HG03575 (cell line): ENCODE results near the gene SNRPA1.
"Not testable (repeated sequence)": the region's sequence is repeated elsewhere in the genome, so short reads cannot be mapped to it uniquely, and the experiment has no call there.

Experiments
- ATAC-seq: cut with Tn5 transposase; IDR thresholded peaks from one replicate; pipeline ENCODE4 v1.9.1; 2021; ENCODE audit not compliant: unreplicated experiment, insufficient number of reproducible peaks, low FRiP score; ENCODE audit errors: extremely low read depth

SNRPA1 gene

GRCh38 chr15:101305820-101306255 is 10.8 kb upstream of the SNRPA1 start:
- no peak for ATAC-seq

GRCh38 chr15:101303408-101303807 is 8.4 kb upstream of the SNRPA1 start:
- no peak for ATAC-seq

DNA sequence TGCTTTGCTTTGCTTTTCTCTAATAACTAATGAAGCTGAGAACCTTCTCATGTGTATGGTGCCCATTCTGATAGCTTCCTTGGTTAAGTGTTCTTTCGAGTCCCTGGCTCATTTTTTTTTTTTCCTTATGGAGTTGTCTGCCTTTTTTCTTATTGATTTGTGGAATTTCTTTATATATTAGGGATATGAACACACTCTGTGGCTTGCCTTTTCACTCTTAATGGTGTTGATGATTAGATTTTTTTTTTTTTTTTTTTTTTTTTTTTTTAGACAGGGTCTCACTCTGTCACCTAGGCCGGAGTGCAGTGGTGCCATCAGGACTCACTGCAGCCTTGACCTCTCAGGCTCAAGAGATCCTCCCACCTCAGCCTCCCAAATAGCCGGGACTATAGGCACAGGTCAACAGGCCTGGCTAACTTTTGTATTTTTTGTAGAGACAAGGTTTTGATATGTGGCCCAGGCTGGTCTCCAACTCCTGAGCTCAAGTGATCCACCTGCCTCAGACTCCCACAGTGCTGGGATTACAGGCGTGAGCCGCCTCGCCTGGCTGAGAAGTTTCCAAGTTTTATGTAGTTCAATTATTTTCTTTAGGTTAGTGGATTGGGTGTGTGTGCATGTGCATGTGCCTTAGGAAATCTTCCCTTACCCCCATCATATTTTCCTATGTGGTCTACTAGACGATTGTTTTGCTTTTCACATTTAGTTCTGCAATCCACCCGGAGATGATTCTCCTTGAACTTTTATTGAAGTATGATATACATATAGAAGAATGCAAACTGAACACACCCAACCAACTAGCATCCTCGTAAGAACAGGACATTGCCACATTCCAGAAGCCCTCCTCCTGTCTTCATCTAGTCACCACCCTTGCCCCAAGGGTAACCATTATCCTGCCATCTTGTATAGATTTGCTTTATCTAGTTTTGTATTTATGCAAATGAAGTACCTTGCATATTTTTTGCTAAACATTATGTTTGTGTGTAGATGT is 1.7 kb upstream of the SNRPA1 start:
- no peak for ATAC-seq

GRCh38 chr15:101295607-101296161 is 636 bp upstream of the SNRPA1 start:
- ATAC-seq: no peak

DNA sequence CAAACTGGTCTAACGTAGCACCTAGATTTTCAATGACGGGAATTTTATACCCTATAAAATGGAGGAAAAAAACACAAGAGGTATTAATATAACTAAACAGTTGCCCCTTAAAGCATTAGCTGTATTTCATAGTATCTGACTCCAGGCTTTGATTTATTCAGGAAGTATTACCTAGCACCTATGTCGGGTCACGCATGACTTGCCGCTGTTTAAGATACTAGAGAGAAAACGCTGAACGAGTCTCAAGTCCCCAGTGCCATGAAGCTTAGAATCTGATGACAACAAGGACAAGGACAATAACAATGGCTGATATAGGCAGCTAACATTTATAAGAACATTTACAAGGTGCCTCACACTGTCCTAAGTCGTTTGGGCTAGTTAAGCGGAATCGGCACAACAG is 1.9 kb downstream of the SNRPA1 start:
- no peak for ATAC-seq

DNA sequence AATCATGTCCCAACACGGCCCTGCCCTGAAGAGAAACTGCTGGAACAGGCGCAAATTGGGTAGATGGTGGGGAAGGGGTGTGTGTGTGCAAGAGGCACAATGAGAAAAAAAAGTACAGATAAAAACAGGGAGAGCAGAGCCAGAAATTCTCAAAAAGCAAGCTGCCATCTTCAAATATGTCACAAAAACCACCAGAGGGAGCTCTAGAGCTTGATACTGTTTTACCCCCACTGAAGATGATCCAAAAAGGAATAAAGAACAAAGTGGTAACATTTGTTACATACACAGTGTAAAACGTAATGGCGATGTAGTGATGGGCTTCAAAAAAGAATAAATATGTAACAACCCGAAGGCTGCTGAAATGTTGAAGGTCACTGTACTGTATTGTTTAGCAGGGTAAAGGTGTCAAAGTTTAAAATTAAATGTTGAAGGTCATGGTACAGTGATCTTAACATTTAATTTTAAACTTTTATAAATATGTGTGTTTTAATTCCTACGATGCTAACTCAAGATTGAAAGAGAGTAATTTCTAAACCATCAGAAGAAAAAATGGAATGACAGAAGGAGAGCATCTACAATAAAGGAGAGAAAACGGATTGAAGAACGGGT is 6.0 kb downstream of the SNRPA1 start:
- ATAC-seq: no peak

DNA sequence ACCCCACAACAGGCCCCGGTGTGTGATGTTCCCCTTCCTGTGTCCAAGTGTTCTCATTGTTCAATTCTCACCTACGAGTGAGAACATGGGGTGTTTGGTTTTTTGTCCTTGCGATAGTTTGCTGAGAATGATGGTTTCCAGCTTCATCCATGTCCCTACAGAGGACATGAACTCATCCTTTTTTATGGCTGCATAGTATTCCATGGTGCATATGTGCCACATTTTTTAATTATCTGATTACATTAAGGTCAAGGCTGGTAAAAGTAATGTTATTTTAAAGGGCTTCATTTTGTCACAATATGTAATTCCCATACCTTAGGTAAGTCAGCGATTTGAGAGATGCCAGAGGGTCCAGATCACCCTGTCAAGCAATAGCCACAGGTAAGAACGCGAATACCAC is 7.7 kb downstream of the SNRPA1 start:
- ATAC-seq: not testable (repeated sequence)

GRCh38 chr15:101286471-101287114 is 8.5 kb downstream of the SNRPA1 start:
- ATAC-seq: no peak

GRCh38 chr15:101283931-101284330 is 11.1 kb downstream of the SNRPA1 start:
- no peak for ATAC-seq

GRCh38 chr15:101280007-101280406 is 15.0 kb downstream of the SNRPA1 start:
- ATAC-seq: no peak

- ATAC-seq: no peak
Observed at GRCh38 chr15:101277943-101278564, 17.0 kb downstream of the SNRPA1 start.

GRCh38 chr15:101277038-101277822 is 17.8 kb downstream of the SNRPA1 start, which contains the start of gene SELENOS:
SELENOS (minus strand) TSS chr15:101277485; CDS start chr15:101277417, 68 bp downstream.
- no peak for ATAC-seq

DNA sequence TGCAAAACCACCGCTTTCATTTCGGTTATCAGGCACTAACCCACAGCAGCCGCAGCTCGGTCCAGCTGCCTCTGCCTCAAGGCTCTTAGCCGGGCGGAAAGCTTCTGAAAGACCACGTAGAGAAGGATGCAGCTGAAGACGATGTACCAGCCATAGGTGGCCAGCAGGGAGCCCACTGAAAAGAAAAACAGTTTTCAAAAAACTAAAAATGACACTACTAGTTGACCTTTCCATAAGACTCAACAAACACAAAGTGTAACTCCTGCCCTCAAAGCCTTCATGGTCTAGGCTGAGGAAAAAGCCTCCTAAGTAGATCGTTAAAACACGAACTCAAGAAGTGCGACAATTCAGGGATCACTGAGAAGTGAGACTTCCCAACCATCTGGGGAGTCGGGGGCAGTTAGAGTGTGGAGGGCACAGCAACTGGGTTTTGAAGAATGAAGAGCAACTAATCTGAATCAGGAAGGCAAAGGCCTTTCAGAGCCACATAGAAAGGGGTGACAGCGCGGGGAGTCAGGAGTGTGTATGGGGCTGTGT is 18.5 kb downstream of the SNRPA1 start:
- ATAC-seq: no peak

GRCh38 chr15:101275018-101275417 is 20.0 kb downstream of the SNRPA1 start:
- peak; percentile 38 for ATAC-seq

GRCh38 chr15:101273534-101273933 is 21.5 kb downstream of the SNRPA1 start:
- ATAC-seq: no peak

DNA sequence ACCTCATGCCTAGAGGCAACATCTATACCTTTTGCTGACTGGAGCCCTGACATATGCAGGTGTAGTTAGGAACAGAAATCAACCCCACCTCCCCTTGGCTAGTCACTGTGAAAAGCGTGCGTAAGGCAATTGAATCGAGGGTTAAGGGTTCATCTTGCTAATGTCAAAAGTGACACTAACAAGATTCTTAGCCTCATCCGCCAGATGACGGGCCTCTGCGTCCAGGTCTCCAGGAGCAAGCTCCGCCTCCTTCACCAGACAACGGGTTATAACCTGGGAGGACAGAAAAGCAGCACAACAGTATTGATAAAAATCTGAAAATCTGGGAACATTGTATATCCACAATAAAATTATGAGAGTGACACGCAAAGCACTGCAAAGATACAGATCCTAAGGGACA is 22.5 kb downstream of the SNRPA1 start:
- no peak for ATAC-seq

- ATAC-seq: no peak
Observed at GRCh38 chr15:101269479-101270223, 25.4 kb downstream of the SNRPA1 start.
